NCI-H2227 (cell line): ENCODE data around the gene RNASEH2B.

Source experiments
- DNase-seq: peaks from one replicate; lab custom pipeline; 2025; ENCODE audit not compliant: unreplicated experiment; lab: John Stamatoyannopoulos, UW

The RNASEH2B gene, protein sequence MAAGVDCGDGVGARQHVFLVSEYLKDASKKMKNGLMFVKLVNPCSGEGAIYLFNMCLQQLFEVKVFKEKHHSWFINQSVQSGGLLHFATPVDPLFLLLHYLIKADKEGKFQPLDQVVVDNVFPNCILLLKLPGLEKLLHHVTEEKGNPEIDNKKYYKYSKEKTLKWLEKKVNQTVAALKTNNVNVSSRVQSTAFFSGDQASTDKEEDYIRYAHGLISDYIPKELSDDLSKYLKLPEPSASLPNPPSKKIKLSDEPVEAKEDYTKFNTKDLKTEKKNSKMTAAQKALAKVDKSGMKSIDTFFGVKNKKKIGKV

DNA sequence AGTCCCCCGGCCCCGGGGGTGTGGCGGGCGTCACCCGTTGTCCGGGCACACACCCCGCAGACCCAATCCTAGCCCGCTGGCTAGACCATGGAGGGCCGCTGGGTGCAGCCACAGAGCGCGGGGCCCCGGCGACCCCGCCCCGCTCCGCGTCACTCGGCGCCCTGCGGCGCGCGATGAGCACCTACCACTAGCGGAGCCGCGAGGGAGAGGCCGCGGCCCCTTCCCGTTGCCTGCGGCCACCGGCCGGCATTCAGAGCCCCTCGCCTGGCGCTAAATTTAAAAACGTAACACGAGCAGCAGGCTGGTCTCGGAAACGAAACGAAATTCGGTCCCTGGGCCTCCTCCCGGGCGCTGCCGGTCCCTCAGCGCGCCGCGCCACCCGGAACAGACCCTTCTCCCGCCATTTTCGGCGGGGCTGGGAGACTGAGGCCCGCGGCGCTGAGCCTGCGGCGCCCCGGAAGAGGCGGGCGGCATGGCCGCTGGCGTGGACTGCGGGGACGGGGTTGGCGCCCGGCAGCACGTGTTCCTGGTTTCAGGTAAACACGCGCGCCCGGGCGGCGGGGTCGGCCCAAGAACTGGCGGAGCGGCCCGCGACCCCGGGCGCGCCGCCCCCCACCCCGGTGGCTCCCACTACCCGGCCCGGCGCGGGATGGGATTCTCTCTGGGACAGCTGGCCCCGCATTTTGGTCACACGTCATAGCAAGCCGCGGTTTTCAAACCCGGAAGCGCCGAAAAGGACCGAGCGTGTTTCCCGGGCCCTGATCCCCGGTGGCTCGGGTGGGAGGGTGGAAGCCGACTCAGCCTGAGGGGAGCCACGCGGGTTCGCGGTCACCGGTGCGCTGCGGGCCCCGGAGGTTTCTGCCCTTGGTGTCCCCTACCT lies at the start of gene RNASEH2B:
TSS of gene RNASEH2B (plus strand) at position 187 of the 880 bp plus-strand sequence. CDS start at position 473, 286 bp downstream.
- DNase-seq = peak; percentile 77

DNA sequence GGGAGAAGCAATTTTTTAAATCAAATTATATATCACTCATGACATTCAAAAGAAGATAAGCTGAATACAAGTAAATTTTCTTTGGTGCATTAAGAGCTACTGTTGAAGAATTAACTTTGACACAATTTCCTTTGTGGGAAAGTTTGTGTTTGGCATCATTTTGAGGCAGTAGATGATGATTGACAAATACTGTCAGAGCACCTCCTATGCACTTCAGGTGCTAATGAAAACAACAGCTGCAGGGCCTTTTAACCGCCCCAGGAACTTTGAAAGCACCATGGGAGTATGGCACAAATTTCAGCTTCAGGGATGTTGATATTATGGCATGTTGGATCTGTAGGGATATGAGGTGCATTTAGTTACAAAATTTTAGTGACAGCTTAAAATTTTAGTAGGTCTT lies 45.1 kb upstream of the RNASEH2B start:
- no peak for DNase-seq

DNA sequence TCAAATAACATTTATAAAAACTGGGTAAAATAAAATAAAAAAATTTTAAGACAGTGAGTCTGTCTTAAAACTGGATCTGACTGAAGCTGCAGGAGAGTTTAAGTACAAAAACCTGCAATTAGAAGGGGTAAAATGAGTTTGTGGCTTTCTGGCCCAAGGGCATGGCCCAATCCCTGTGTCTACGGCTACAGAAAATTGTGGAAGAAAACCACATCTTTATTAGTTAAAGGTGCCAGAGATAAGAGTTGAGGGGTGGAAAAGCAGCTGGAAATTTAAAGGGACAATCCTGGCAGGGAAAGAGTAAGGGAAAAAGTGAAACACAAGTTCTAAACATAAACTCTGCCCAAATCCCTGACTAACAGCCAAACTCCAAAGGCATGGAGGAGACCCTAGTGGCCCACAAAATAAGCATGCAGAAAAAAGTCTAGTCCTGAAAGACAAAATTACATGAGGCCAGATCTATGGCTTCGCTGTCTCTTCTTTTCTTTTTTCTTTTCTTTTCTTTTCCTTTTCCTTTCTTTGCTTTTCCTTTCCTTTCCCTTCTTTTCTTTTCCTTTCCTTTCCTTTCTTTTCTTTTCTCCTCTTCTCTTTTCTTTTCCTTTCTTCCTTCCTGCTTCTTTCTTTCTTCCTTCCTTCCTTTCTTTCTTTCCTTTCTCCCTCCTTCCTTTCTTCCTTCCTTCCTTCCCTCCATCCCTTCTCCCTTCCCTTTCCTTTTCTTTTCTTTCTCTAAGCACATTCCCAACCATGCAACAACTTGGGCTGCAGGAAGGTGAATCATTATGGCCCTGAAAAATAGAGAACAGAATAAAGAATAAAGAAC lies 42.6 kb upstream of the RNASEH2B start:
- no peak for DNase-seq

- DNase-seq = no peak
These were observed 42.0 kb upstream of the RNASEH2B start for GRCh38 chr13:50867637-50867945.

DNA sequence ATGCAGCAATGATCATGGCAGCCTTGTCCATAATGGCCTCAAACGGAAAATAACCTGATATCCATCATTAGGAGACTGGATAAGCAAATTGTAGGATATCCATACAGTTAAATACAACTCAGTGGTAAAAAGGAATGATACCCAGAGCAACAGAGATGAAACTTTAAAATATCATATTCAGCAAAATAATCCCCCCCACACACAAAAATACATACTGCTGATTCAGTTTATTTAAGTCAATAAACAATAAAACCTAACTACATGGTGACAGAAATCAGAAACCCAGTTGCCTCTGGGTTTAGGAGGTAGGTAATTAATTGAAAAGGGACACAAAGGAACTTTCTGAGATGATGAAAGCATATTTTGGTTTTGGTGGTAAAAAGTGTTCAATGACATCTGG lies 38.2 kb upstream of the RNASEH2B start:
- no peak for DNase-seq

DNA sequence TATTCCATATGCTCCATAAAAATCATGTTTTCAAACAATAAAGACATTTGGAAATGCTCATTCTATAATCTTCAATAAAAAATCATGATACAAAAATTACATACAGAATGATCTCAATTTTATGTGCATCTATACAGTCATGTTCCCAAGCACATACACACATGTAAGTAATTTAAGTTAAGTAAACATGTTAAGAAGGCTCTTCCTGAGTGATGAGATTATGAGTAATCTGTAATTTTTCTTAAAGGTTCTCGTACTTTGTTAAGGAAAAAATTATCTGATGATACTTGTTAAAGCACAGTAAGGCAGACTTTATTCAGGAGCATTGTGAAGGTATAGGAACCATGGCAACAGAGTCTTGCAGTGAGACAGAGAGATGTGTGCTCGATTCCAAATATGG lies 36.1 kb upstream of the RNASEH2B start:
- no peak for DNase-seq

DNA sequence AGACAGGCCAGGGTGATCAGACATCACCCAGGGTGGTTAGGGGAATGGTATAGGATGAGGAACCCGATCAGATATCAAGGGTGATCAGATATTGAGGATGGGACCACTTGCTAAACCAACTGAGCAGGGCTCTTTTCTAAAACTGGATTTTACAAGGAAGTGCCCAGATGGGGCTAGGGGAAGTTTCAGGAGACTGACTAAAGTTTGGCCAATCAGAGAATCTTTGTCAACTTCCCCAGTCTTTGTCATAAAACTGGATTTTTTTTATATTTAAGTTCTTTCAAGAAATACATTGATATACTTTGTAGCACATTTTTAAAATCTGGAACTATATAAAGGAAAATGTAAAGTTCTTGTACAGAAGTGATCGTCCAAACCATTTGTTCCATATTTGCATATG lies 35.6 kb upstream of the RNASEH2B start:
- no peak for DNase-seq

GRCh38 chr13:50882816-50883435 lies 26.7 kb upstream of the RNASEH2B start:
- DNase-seq = no peak

DNA sequence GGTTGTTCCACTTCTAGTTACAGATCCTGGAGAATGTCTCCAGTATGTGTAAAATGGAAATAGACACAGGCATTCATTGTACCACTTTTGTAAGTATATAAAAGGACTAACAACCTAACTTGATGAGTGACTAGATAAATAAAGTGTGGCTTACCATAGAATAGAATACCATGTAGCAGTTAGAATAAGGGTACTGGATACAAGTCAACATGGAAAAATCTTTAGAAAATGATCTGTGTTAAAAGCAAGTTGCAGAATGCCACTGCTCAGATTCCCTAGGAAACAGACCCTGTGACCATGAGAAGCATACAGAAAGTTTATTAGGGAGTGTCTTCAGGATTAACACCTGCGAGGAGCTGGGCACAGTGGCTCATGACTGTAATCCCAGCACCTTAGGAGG lies 25.9 kb upstream of the RNASEH2B start:
- no peak for DNase-seq

DNA sequence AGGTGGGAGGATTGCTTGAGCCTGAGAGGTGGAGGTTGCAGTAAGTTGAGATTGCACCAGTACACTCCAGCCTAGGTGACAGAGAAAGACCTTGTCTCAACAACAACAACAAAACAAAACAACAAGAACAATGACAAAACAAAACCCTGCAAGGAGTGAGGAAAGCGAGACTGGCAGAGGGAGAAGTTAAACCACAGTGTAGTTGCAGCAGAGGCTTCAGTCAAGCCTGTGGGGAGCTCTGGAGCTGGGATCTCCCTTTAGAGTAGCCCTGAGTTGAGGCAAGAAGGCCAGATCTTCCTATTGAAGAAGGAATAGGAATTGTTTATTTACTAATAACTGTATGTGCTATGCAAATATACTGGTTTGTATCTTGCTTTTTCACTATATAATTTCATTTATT lies 25.3 kb upstream of the RNASEH2B start:
- no peak for DNase-seq

DNA sequence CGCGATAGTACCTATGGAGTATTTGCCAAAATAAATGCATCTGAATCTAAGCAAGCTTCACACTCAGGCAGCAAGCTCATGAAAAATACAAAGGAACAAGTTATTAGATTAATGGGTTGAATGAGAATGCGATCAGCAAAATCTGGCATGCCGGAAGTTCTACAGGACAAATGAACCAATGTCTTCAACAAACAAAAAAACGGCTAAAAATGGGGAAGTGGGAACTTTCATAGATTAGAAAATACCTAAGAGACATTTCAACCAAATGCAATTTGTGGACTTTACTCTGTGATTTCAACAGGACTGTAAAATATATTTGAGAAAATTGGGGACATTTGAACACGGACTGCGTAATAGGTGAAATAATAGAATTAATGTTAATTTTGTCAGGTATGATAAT lies 22.4 kb upstream of the RNASEH2B start:
- no peak for DNase-seq

GRCh38 chr13:50888362-50888761 lies 21.2 kb upstream of the RNASEH2B start:
- no peak for DNase-seq

DNA sequence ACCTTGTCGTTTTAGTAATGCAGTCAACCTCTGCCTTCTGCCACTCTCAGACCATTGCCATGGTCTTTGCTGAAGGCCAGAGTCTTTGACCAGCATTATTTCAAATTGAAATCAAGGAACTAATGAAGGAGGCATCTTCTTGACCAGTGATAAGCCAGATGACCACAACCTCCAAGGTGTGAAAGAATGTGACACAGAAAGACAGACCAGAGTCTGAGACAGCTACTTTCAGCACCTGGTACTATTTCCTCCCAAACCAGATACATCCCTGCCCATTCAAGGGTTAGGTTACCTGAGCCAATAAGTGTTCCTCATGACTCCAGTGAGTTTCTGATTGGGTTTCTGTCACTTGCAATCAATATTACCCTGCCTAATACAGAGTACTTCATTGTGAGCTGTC lies 20.3 kb upstream of the RNASEH2B start:
- no peak for DNase-seq

- DNase-seq = no peak
These were observed 18.4 kb upstream of the RNASEH2B start for GRCh38 chr13:50891206-50891605.

- DNase-seq = no peak
These were observed 17.2 kb upstream of the RNASEH2B start for GRCh38 chr13:50892210-50892944.

DNA sequence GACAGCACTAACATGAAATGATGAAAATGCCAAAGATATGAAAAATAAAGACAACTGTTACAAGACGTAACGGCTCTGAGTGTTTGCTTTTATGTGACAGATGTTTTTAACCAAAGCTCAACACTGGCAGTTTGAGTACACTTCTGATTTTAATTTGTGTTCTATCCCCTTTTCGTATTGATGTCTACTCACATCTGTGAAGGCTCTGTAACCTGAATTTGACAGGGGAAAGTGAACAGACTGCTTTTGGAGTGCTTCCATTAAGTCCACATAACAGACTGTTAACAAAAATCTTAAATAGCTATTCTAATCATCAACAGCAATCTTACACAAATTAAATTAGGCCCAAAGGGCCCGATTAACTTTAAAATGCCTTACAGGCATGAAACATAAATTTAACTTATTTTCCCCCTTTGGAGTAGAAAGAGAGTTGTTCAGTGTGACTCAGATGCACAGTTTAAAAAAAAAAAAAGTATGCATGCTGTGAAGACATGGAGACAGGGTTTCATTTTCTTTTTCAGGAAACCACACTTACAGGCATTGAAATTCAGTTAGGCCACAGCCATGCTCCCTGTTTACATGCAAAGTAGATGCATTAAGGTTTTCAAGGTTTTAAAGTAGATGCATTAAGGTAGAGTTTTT lies 16.3 kb upstream of the RNASEH2B start:
- no peak for DNase-seq

- no peak for DNase-seq
These were observed 15.6 kb upstream of the RNASEH2B start for GRCh38 chr13:50894012-50894411.

DNA sequence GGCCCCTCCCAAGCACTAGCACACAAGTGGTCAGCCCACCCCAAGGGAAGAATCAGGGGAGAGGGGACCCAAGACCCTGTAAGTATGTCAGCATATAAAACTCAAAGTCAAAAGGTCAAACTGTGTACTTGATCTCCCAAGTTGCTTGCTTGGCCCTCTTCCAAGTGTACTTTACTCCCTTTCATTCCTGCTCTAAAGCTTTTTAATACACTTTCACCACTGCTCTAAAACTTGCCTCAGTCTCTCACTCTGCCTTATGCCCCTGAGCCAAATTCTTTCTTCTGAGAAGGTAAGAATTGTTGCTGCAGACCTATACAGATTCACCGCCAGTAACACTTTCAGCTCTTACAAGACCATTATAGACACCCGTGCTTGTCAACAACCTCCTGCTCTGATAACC lies 15.1 kb upstream of the RNASEH2B start:
- DNase-seq = no peak

- no peak for DNase-seq
These were observed 11.3 kb upstream of the RNASEH2B start for GRCh38 chr13:50898338-50898737.

- DNase-seq = no peak
These were observed 7.9 kb upstream of the RNASEH2B start for GRCh38 chr13:50901701-50902100.
